Measurements from ENCODE around the gene DDX5.
"Not testable (repeated sequence)": the region's sequence is repeated elsewhere in the genome, so short reads cannot be mapped to it uniquely, and the experiment has no call there.

DDX5 gene

DNA sequence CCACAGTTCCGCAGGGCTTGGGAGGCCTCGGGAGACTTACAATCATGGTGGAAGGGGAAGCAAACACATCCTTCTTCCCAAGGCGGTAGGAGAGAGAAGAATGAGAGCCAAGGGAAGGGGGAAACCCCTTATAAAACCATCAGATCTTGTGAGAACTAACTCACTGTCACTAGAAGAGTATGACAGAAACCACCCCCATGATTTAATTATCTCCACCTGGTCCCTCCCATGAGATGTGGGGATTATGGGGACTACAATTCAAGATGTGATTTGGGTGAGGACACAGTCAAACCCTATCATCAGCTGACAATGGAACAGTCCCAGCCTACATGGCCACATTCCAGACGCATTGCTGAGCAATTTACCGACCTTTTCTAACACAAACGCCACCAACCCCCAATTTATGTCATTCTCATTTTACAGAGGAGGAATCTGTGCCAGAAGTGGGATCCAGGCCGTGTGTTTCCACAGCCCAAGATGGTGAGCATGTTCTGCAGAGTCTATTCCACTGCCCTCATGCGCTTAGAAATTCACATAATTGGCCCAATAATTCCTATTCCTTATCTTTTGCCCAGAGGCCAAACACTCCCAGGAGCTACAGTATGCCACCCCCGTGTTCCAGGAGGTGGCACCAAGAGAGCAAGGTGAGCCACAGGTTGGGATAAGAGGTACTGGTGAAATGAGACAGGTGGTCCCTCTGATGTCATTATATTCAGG, 39.9 kb downstream of the DDX5 start:
- Mint-ChIP-seq H3K27ac (no peak overlapping the region), H3K4me3 (no peak overlapping the region), H3K9me3 (peaks cover 3% of the 10 kb centered on the region), H3K36me3 (ENCODE audit: low read depth) (no peaks in the 10 kb centered on the region), H3K27me3 (ENCODE audit: low read depth, poor library complexity) (peaks cover 15% of the 10 kb centered on the region), H3K4me1 (peaks cover 13% of the 10 kb centered on the region)
- TF ChIP-seq, protein P1, sequence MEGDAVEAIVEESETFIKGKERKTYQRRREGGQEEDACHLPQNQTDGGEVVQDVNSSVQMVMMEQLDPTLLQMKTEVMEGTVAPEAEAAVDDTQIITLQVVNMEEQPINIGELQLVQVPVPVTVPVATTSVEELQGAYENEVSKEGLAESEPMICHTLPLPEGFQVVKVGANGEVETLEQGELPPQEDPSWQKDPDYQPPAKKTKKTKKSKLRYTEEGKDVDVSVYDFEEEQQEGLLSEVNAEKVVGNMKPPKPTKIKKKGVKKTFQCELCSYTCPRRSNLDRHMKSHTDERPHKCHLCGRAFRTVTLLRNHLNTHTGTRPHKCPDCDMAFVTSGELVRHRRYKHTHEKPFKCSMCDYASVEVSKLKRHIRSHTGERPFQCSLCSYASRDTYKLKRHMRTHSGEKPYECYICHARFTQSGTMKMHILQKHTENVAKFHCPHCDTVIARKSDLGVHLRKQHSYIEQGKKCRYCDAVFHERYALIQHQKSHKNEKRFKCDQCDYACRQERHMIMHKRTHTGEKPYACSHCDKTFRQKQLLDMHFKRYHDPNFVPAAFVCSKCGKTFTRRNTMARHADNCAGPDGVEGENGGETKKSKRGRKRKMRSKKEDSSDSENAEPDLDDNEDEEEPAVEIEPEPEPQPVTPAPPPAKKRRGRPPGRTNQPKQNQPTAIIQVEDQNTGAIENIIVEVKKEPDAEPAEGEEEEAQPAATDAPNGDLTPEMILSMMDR (IDR thresholded peaks at IDR 0.05) = no peak
- no peak for DNase-seq

DNA sequence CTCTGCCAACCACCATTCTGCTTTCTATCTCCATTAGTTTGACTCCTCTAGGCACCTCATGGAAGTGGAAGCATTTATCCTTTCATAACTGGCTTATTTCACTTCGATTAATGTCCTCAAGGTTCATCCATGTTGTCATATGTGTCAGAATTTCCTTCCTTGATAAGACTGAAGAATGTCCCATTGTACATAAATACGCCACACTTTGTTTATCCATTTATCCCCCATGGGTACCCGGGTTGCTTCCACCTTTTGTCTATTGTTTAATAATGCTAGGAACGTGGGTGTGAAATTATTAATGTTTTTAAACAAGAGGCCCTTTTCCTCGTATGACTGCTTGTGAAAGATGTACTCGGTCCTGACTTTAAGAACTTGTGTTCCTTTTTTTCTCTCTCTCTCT, 44.3 kb downstream of the DDX5 start:
- Mint-ChIP-seq H3K36me3 (ENCODE audit: low read depth) (no peaks in the 10 kb centered on the region), H3K27ac (no peak overlapping the region), H3K4me3 (no peak overlapping the region), H3K27me3 (ENCODE audit: low read depth, poor library complexity) (peaks cover 9% of the 10 kb centered on the region), H3K9me3 (peaks cover 3% of the 10 kb centered on the region), H3K4me1 (no peaks in the 10 kb centered on the region)
- DNase-seq = no peak
- TF ChIP-seq, protein P1 (IDR thresholded peaks at IDR 0.05) = no peak

DNA sequence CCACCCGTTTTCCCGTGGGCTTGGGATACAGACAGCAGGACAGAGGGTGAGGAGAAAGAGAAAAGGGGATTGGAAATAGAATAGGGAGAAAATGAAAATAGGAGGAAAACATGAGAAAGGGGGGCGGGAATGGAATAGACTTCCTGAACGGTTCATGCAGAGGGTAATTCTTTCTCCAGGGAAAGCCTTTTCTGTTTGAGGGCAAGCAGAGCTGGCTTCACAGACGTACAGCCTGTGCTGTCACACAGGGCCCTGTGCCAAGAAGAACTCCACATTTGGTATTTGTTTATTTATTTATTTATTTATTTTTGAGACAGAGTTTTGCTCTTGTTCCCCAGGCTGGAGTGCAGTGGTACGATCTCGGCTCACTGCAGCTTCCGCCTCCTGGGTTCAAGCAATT, 45.1 kb downstream of the DDX5 start:
- TF ChIP-seq, protein P1 (IDR thresholded peaks at IDR 0.05) = no peak
- Mint-ChIP-seq H3K4me1 (no peaks in the 10 kb centered on the region), H3K36me3 (ENCODE audit: low read depth) (no peaks in the 10 kb centered on the region), H3K9me3 (no peaks in the 10 kb centered on the region), H3K4me3 (no peak overlapping the region), H3K27ac (no peak overlapping the region), H3K27me3 (ENCODE audit: low read depth, poor library complexity) (peaks cover 12% of the 10 kb centered on the region)
- DNase-seq = no peak

DNA sequence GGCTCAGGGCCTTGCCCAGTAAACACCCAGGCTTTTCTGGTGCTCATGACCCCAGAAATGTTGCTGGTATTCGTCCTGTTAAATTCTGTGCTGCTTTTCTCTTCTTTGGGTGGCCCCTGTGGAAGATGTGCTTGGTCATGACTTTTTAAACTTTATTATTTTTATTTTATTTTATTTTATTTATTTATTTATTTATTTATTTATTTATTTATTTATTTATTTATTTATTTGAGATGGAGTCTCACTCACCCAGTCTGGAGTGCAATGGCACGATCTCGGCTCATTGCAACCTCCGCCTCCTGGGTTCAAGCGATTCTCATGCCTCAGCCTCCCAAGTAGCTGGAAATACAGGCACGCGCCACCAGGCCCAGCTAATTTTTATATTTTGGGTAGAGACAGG, 46.3 kb downstream of the DDX5 start:
- H3K36me3 Mint-ChIP-seq (ENCODE audit: low read depth); H3K9me3 Mint-ChIP-seq: not testable (repeated sequence)

DNA sequence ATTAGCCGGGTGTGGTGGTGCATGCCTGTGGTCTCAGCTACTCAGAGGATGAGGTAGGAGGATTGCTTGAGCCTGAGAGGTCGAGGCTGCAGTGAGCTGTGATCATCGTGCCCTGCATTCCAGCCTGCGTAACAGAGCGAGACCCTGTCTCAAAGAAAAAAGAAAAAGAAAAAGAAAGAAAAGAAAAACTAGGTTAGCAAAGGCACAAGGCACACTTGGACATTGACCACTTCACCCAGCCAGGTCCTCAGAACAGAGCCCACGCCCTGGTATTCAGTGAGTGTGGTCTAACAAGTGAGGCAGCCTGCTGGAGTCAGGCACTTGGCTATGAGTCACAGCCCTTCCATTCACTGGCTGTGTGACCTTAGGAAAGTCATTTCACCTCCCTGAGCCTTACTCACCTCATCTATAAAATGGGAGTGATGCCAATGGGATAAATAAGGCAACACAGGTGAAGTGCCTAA, 46.8 kb downstream of the DDX5 start:
- H3K9me3 Mint-ChIP-seq = no peaks in the 10 kb centered on the region
- H3K27me3 Mint-ChIP-seq (ENCODE audit: low read depth, poor library complexity) = peaks cover 16% of the 10 kb centered on the region

More for the DNA sequence above, 46.3 kb downstream of the DDX5 start:
- H3K27me3 Mint-ChIP-seq (ENCODE audit: low read depth, poor library complexity) = peaks cover 12% of the 10 kb centered on the region
- not testable (repeated sequence) for H3K4me3 Mint-ChIP-seq, H3K4me1 Mint-ChIP-seq, H3K27ac Mint-ChIP-seq, DNase-seq

DNA sequence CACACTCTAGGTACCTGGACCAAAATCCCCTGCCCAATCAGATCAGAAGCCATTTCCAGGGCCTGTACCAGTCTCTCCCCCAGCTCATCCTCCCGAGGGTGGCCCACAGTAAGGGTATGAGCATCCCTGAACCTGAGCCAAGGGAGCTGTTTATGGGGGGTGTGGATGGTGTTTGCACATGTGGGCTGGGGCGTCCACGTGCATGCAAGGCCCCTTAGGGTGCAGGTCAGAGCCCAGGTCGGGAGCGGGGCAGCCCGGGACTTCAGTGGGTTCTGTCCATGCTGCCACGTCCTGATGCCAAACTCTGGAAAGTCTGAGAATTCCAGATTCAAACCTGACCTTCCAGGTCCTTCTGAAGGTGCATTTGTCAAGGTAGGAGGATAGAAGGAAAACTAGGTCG, 47.3 kb downstream of the DDX5 start:
- DNase-seq = no peak
- Mint-ChIP-seq H3K36me3 (ENCODE audit: low read depth) (no peaks in the 10 kb centered on the region), H3K4me1 (no peaks in the 10 kb centered on the region), H3K27me3 (ENCODE audit: low read depth, poor library complexity) (peaks cover 16% of the 10 kb centered on the region), H3K9me3 (no peaks in the 10 kb centered on the region), H3K4me3 (no peak overlapping the region), H3K27ac (no peak overlapping the region)
- TF ChIP-seq, protein P1 (IDR thresholded peaks at IDR 0.05) = no peak

More for the DNA sequence above, 46.8 kb downstream of the DDX5 start:
- Mint-ChIP-seq H3K27ac (no peak overlapping the region), H3K36me3 (ENCODE audit: low read depth) (no peaks in the 10 kb centered on the region), H3K4me3 (no peak overlapping the region), H3K4me1 (no peaks in the 10 kb centered on the region)
- DNase-seq = no peak
- TF ChIP-seq, protein P1 (IDR thresholded peaks at IDR 0.05) = no peak

All from nephron progenitor cell (in vitro differentiated cells).